Occipital lobe (tissue), 2 donors: ENCODE measurements around the gene IKZF1. TPM values are rescaled to one million over a fixed set of nuclear protein-coding genes. Genes with fewer than 3 reads are reported as not detected.

ENCODE experiments used
- DNase-seq: peaks from one replicate; lab custom pipeline; 2025; lab: John Stamatoyannopoulos, UW
- total RNA-seq: library from RNA; depleted of rRNA; stranded (reverse); fragments of >200 nt; gene quantifications from one replicate; pipeline ENCODE4 v1.2.3, GENCODE V29; 2014

The IKZF1 gene
- total RNA-seq, 1 donor from 2014 or later = 2.3 TPM

- no peak for DNase-seq
Measured at GRCh38 chr7:50282813-50283605, 21.5 kb upstream of the IKZF1 start.

- DNase-seq = no peak
Measured at GRCh38 chr7:50283731-50284130, 20.8 kb upstream of the IKZF1 start.

GRCh38 chr7:50284296-50284695 lies 20.2 kb upstream of the IKZF1 start:
- DNase-seq = no peak

GRCh38 chr7:50285269-50285668 lies 19.2 kb upstream of the IKZF1 start:
- no peak for DNase-seq

GRCh38 chr7:50287129-50287528 lies 17.4 kb upstream of the IKZF1 start:
- no peak for DNase-seq

- no peak for DNase-seq
Measured at GRCh38 chr7:50292165-50292757, 12.3 kb upstream of the IKZF1 start.

- DNase-seq = no peak
Measured at GRCh38 chr7:50292763-50293162, 11.8 kb upstream of the IKZF1 start.

- no peak for DNase-seq
Measured at GRCh38 chr7:50293509-50294179, 10.9 kb upstream of the IKZF1 start.

GRCh38 chr7:50295133-50295532 lies 9.4 kb upstream of the IKZF1 start:
- no peak for DNase-seq

GRCh38 chr7:50296799-50297198 lies 7.7 kb upstream of the IKZF1 start:
- no peak for DNase-seq

- DNase-seq = no peak
Measured at GRCh38 chr7:50298811-50299562, 5.5 kb upstream of the IKZF1 start.

GRCh38 chr7:50300336-50300735 lies 4.2 kb upstream of the IKZF1 start:
- DNase-seq = no peak

- no peak for DNase-seq
Measured at GRCh38 chr7:50302486-50303334, 1.8 kb upstream of the IKZF1 start.

GRCh38 chr7:50303335-50304128 lies 984 bp upstream of the IKZF1 start:
- DNase-seq = no peak

GRCh38 chr7:50304911-50305582 lies 531 bp downstream of the IKZF1 start:
- no peak for DNase-seq

GRCh38 chr7:50305583-50306493 lies 1.3 kb downstream of the IKZF1 start:
- DNase-seq = no peak

GRCh38 chr7:50306494-50307367 lies 2.2 kb downstream of the IKZF1 start:
- no peak for DNase-seq
